ENCODE data around the gene SLC35F2.
A peak's percentile ranks its signal among the peaks of the same experiment; 100 is the strongest.
"Not testable (repeated sequence)": the region's sequence is repeated elsewhere in the genome, so short reads cannot be mapped to it uniquely, and the experiment has no call there.

The SLC35F2 gene

DNA sequence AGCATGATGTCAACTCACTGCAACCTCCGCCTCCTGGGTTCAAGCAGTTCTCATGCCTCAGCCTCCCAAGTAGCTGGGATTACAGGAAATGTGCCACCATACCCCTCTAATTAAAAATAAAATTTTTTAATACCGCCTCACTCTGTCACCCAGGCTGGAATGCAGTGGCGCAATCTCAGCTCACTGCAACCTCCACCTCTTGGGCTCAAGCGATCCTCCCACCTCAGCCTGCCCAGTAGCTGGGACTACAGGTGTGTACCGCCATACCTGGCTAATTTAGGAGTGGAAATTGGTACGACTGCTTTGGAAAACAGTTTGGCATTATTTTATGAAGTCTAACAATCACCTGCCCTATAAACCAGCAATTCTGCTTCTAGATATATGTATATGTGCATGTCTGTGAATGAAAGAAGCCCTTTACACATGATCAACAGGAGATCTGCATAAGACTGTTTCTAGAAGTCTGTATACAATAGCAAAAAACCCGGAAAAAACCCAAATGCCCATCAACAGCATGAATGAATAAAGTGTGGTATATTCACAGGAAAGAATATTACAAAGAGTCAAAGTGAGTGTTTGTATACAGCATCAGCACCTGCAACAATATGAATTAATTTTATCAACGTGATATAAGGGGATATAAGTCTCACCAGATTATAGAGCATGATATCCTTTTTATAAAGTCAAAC, 16.0 kb downstream of the SLC35F2 start:
- no peak for DNase-seq (ENCODE audit: low read depth in 1 of 2, low spot score in 1 of 2)

- no peak for DNase-seq (ENCODE audit: low read depth in 1 of 2, low spot score in 1 of 2)
Observed at GRCh38 chr11:107840129-107840484, 18.5 kb downstream of the SLC35F2 start.

- no peak for DNase-seq (ENCODE audit: low read depth in 1 of 2, low spot score in 1 of 2)
Observed at GRCh38 chr11:107836851-107837250, 21.7 kb downstream of the SLC35F2 start.

GRCh38 chr11:107834995-107835394, 23.6 kb downstream of the SLC35F2 start:
- no peak for DNase-seq (ENCODE audit: low read depth in 1 of 2, low spot score in 1 of 2)

DNA sequence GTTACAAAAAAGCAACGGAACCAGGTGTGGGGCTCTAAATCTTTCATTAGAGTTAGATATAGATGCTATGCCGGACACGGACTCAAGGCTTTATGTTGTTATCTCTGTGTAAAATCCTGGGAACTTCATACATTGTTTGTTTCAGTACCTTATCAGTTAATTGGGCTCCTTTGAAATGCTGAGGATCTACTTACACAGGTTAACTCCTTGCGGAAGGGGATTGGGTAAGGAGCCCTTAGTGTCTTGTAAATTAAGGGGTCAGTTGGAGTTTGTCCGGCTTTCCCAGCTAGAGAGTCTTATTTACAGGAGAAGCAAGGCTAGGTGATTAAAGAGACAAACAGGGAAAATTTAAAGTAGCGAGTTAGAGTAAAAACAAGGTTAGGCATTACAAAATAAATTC, 24.7 kb downstream of the SLC35F2 start:
- DNase-seq (ENCODE audit: low read depth in 1 of 2, low spot score in 1 of 2) = not testable (repeated sequence)

DNA sequence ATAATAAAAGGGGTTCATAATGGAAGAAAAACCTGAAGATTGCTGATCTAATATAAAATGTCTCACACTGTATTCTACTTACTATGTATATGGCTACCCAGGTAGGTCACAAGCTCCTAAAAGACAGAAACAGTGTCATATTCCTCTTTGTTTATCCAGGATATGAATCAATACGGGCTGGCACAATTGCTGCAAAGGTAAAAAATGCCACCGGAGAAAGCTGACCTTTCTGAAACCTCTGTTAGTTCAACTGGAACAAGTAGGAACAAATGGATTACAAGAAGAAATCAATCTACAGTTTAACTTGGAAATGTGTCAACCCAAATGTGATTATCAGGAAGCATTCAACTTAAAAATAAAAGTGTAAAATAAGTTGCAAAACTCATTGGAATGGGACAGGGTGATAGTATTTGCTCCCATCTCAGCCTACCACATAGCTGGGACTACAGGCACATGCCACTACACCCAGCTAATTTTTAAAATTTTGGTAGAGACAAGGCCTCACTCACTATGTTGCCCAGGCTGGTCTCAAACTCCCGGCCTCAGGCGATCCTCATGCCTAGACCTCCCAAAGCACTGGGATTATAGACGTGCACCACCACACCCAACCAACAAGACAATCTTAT, 27.6 kb downstream of the SLC35F2 start:
- DNase-seq (ENCODE audit: low read depth in 1 of 2, low spot score in 1 of 2) = no peak

GRCh38 chr11:107827041-107827440, 31.5 kb downstream of the SLC35F2 start:
- DNase-seq (ENCODE audit: low read depth in 1 of 2, low spot score in 1 of 2) = no peak

GRCh38 chr11:107825875-107826274, 32.7 kb downstream of the SLC35F2 start:
- DNase-seq (ENCODE audit: low read depth in 1 of 2, low spot score in 1 of 2) = no peak

DNA sequence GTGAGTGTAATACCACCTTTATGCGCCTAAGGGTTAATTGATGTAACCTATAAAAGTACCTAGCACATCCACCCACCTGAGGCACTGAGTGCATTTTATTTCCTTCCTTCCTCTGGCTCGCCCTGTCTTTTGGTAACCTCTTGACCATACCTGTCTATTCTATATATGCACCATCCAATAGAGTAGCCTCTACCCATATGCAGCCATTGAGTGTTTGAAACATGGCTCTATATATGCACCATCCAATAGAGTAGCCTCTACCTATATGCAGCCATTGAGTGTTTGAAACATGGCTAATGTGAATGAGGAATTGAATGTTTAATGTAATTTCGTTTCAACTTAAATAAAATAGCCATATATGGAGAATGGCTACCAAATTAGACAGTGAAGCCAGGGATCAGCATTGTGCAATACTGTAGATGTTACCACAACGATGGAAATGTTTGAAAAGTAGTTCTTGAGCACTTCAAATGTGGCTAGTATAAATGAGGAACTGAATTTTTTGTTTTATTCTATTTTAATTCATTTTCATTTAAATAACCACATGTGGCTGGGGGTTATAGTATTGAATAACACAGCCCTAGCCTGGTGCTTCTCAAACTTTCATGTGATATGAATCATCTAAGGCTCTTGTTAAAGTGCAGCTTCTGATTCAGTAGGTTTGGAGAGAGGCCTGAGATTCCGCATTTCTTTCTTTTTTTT, 33.8 kb downstream of the SLC35F2 start:
- DNase-seq (ENCODE audit: low read depth in 1 of 2, low spot score in 1 of 2) = no peak

DNA sequence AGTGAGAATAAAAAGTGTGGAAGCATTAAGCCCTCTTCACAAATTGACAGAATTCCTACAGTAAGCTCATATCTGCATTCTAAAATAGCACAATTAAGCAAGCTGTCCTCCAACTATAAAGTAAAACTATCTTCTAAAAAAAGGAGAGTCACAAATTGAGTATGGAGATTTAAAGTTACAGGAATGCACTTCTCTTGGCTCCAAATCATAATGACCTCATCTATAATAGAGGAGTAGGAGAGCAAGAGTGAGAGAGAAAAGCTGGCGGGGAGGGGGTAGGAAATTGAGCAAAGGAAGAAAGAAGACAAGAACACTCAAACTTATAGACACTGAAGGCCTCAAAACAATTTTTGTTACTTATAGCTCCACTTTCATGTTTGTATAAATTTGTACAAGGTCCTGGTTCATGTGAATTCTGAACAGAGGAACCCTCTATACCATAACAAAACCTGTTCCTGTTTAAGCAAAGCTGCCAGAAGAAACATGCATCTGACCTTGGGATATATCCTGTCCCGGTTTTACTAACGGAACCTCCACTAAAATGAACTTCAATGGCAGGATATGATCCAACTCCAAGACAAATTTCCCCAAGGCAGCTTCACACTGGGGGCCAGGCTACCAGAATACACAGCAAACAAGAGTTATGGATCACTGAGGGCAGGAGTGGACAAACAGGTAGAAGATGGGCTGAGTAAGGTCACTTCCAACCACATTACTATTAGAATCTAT, 37.2 kb downstream of the SLC35F2 start:
- no peak for DNase-seq (ENCODE audit: low read depth in 1 of 2, low spot score in 1 of 2)

DNA sequence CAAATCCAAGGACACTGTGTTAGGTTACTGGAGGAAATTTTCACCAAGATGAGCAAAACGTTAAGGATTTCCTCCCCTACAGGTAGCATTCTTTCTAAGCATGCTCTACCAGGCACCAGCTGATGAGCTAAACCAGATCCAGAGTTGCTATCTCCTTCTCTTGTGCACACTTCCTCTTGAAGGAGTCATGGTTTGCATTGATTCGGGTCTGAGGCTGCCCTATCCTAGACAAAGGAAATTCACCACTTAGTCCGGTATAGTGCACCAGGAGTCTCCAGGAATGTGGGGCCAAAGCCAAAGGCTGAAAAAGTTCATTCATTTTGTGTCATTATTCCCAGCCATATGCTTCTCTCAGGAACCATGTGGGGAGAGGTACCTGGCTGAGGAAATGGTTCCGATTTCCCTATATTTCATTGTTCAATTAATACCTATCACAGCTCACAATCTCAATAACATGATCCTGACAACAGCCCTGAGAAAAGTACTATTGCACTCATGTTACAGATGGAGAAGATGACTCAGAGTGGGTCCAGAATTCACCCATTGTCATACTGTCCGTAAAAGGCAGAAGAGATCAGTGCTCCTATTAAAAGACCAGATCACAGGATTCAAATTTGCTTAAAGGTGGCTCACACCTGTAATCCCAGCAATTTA, 39.1 kb downstream of the SLC35F2 start:
- no peak for DNase-seq (ENCODE audit: low read depth in 1 of 2, low spot score in 1 of 2)

GRCh38 chr11:107818491-107818890, 40.1 kb downstream of the SLC35F2 start:
- DNase-seq (ENCODE audit: low read depth in 1 of 2, low spot score in 1 of 2) = no peak

GRCh38 chr11:107816028-107816427, 42.6 kb downstream of the SLC35F2 start:
- DNase-seq (ENCODE audit: low read depth in 1 of 2, low spot score in 1 of 2) = no peak

- no peak for DNase-seq (ENCODE audit: low read depth in 1 of 2, low spot score in 1 of 2)
Observed at GRCh38 chr11:107810875-107811274, 47.7 kb downstream of the SLC35F2 start.

- DNase-seq (ENCODE audit: low read depth in 1 of 2, low spot score in 1 of 2) = no peak
Observed at GRCh38 chr11:107808521-107808920, 50.1 kb downstream of the SLC35F2 start.

GRCh38 chr11:107804971-107805370, 53.6 kb downstream of the SLC35F2 start:
- no peak for DNase-seq (ENCODE audit: low read depth in 1 of 2, low spot score in 1 of 2)

DNA sequence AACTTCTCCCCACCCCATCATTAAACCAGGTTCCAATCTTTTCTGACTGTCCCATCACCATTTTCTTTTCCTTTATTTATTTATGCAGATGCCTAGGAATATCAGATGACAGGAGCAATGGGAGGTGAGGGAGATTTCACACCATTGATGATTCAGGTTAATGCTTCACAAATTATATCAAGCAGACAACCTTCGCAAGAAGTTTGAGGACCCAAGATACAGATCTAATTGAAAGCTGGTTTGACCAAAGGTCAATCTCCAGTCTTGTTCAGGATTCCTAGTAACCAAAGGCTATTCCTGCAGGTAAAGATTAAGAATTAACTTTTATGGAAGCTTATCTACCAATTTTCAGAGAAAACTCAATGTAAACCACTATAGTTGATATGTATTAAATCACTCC, 54.4 kb downstream of the SLC35F2 start:
- DNase-seq (ENCODE audit: low read depth in 1 of 2, low spot score in 1 of 2) = no peak

DNA sequence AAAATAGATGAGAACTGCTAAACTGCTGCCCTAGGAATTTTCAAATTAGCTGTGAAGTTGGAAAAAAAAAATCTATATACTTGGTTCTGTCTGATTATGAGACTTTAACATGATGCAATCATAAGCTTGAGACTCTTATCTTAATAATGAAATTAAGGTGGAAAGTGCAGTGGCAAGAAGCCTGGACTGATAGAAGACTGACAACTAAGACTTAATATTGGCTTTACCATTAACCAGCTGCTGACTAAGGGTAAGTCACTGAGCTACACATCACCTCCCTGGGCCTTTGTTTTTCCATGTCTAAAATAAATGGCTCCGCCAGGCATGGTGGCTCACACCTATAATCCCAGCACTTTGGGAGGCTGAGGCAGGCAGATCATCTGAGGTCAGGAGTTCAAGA, 56.9 kb downstream of the SLC35F2 start:
- no peak for DNase-seq (ENCODE audit: low read depth in 1 of 2, low spot score in 1 of 2)

DNA sequence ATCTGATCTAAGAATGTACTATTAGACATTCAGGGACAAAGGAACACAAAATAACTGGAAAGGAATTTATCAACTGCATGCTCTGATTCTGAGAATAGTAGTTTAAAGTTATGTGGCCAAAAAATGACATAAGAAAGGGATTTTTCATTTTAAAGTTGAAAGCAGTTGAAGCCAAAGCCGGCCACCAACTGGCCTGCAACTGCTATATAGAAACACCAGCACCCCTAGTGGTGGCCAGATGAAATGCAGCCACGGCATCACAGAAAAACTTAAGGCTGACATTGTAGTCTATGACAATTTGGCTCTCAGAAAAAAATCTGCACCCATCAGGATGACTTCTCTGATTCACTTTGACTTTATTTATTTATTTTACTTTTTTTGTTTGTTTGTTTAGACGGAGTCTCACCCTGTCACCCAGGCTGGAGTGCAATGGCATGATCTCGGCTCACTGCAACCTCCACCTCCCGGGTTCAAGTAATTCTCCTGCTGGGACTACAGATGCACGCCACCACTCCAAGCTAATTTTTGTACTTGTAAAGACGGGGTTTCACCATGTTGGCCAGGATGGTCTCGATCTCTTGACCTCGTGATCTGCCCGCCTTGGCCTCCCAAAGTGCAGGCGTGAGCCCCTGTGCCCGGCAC, 59.2 kb downstream of the SLC35F2 start:
- DNase-seq (ENCODE audit: low read depth in 1 of 2, low spot score in 1 of 2) = peak; percentile 19 to 33

DNA sequence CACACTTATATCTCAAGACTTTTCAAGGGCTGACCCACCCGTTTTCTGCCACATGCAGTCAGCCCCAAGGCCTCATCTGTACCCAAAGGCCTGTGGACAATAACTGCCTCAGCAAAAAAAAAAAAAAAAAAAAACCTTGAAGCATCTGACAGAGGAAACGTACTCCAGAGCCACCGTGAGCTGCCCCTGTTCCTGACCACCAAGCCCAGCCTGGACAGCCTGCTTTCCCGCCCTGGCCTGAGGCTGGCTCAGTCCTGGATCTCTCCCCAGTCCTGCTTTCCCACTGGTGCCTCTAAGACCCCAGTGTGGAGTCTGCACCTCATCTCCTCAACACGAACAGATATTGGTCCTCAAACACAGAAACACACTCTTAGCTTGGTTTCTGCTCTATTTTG, 66.5 kb downstream of the SLC35F2 start:
- DNase-seq (ENCODE audit: low read depth in 1 of 2, low spot score in 1 of 2) = no peak

All from activated T-helper 1 cell treated with anti-CD3 and anti-CD28 coated beads, Interleukin-2, amount 50 U/mL, for 16 hours (primary cell).